22Rv1 (cell line): Measurements from ENCODE around the gene CARD10.

Experiments
- H3K27ac ChIP-seq: fragments of 450-650 bp; 2 replicates; pipeline ENCODE4 v1.5.1; 2017
- ZFX ChIP-seq: fragments of 450-650 bp; IDR thresholded peaks from 2 replicates; pipeline ENCODE4 v1.6.1; 2017; ENCODE audit warnings: antibody characterized with exemption, borderline replicate concordance
- TF ChIP-seq, protein P1 (sequence below): fragments of 450-650 bp; IDR thresholded peaks from 2 replicates; pipeline ENCODE4 v1.5.1; 2017; ENCODE audit warnings: mild to moderate bottlenecking

The CARD10 gene, protein sequence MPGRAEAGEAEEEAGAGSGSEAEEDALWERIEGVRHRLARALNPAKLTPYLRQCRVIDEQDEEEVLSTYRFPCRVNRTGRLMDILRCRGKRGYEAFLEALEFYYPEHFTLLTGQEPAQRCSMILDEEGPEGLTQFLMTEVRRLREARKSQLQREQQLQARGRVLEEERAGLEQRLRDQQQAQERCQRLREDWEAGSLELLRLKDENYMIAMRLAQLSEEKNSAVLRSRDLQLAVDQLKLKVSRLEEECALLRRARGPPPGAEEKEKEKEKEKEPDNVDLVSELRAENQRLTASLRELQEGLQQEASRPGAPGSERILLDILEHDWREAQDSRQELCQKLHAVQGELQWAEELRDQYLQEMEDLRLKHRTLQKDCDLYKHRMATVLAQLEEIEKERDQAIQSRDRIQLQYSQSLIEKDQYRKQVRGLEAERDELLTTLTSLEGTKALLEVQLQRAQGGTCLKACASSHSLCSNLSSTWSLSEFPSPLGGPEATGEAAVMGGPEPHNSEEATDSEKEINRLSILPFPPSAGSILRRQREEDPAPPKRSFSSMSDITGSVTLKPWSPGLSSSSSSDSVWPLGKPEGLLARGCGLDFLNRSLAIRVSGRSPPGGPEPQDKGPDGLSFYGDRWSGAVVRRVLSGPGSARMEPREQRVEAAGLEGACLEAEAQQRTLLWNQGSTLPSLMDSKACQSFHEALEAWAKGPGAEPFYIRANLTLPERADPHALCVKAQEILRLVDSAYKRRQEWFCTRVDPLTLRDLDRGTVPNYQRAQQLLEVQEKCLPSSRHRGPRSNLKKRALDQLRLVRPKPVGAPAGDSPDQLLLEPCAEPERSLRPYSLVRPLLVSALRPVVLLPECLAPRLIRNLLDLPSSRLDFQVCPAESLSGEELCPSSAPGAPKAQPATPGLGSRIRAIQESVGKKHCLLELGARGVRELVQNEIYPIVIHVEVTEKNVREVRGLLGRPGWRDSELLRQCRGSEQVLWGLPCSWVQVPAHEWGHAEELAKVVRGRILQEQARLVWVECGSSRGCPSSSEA

DNA sequence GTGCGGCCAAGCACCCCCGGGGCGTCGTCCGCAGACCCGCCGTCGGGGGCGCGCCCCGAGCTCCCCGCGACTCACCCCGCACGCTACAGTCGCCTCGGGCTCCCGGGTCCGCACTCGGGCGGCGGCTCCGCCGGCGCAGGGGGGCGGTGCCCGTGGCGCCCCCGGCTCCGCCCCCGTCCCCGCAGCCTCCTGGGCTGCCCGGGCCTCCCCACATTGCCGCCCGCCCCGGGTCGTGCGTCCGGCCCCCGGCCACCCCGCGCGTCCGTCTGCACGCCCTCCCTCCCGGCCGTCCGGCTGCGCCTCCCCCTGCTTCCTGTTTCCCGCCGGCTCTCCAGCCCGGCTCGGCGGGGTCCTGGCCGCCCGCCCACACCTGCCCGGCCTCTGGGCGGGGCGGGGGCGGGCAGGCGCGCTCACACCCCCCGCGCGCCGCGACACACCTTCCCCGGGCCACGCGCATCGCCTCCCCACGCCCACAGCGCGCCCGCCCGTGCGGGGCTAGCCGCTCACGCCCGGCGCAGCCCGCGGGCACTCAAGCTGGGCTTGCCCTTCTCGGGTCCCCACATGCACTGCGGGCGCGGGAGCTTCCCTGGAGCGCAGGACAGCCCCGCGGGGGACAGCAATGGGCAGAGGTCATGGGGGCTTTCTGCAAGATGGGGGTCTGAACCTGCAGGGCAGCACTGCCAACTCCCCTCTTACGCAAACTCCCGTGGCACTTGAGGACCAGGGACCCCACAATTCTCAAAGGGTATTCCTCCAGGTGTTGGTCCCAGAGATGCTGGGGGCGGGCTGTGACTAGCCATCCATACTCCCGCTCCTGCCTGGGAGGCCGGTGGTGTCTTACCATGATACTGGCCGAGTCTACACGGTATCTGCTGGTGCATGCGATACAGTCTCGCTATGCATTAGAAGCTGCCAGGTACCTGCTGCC is at the start of gene CARD10:
CARD10 (minus strand) TSS at position 148 of the 928 bp plus-strand sequence. CDS start 215 bp downstream, outside the sequence.
- peak within 1 kb of the TSS; percentile 67 for H3K27ac ChIP-seq
- no peak for TF ChIP-seq ZFX
- TF ChIP-seq, protein P1, sequence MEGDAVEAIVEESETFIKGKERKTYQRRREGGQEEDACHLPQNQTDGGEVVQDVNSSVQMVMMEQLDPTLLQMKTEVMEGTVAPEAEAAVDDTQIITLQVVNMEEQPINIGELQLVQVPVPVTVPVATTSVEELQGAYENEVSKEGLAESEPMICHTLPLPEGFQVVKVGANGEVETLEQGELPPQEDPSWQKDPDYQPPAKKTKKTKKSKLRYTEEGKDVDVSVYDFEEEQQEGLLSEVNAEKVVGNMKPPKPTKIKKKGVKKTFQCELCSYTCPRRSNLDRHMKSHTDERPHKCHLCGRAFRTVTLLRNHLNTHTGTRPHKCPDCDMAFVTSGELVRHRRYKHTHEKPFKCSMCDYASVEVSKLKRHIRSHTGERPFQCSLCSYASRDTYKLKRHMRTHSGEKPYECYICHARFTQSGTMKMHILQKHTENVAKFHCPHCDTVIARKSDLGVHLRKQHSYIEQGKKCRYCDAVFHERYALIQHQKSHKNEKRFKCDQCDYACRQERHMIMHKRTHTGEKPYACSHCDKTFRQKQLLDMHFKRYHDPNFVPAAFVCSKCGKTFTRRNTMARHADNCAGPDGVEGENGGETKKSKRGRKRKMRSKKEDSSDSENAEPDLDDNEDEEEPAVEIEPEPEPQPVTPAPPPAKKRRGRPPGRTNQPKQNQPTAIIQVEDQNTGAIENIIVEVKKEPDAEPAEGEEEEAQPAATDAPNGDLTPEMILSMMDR, result no peak

DNA sequence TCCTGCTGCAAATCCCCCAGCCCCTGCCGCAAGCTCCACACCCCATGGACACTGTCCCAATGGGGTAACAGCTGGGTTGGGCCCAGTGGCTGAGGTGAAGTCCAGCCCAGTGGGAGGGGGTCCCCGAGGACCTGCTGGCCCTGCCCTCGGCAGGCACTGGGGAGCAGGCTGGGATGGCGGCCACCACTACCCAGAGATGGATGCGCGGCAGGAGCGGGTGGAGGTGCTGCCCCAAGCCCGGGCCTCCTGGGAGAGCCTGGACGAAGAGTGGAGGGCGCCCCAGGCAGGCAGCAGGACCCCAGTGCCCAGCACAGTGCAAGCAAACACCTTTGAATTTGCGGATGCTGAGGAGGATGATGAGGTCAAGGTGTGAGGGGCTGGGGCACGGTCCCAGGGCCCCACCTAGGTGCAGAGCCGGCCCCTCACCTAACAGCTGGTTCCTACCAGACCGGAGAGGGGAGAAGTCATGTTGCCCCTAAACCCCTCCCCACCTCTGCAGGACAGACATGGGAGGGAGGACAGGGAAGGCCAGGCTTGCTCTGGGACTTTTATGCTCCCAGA is 49.3 kb upstream of the CARD10 start:
- peak overlapping the region; percentile 74 for H3K27ac ChIP-seq
- no peak for TF ChIP-seq ZFX
- TF ChIP-seq, protein P1, result no peak

DNA sequence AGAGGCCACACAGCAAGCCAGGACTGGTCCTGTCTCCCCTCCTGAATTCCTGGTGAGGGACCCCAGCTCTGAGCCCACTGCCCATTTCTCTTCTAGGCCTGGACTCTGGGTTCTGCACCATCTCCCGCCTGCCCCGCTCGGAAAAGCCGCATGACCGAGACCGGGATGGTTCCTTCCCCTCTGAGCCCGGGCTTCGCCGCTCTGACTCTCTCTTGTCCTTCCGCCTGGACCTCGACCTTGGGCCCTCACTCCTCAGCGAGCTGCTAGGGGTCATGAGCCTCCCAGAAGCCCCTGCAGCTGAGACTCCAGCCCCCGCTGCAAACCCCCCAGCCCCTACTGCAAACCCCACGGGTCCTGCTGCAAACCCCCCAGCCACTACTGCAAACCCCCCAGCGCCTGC is 48.8 kb upstream of the CARD10 start:
- H3K27ac ChIP-seq, result 0 out of 2 replicates have a peak overlapping the region, but pooled peaks have one; percentile 51
- no peak for TF ChIP-seq ZFX
- TF ChIP-seq, protein P1, result no peak

DNA sequence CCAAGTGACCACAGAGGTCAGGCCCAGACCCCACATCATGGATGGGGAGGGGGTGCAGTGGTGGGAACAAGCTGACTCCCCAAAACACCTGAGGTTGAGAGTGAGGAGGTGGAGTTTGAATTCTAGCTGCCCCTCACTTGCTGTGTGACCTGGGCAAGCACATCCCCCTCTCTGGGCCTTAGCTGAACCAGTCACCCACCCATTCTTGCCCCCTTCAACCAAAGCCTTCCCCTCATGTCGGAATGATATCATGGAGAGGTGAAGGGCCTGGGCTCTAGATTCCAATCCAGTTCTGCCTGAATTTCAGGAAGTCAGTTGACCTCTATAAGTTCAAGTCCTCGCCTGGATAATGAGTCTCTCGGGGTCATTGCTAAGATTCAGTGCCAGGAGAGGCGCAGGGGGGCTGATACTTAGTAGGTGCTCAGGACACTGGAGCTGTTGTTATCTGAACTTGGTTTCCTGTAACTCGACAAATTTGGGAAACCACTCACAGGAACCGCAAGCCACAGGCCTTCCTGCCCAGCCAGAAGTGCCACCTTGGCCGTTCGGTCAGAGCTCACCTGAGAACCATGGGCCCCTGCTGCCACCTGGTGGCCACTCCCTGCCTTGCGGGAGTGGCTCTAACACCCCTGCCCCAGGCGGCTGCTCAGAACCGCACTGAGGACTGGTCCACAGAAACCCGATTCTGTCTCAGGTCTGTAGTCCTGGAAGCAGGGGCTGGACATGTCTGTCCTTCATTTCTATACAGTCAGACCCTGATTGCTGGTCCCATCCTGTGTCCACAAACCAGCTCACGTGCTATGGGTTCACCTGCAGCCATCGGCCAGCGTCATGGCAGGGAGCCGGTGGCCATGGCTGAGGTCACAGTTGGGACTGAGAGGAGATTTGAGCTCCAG is 47.9 kb upstream of the CARD10 start:
- TF ChIP-seq ZFX, result no peak
- TF ChIP-seq, protein P1, result peak; percentile 94
- H3K27ac ChIP-seq, result peak overlapping the region; percentile 51

DNA sequence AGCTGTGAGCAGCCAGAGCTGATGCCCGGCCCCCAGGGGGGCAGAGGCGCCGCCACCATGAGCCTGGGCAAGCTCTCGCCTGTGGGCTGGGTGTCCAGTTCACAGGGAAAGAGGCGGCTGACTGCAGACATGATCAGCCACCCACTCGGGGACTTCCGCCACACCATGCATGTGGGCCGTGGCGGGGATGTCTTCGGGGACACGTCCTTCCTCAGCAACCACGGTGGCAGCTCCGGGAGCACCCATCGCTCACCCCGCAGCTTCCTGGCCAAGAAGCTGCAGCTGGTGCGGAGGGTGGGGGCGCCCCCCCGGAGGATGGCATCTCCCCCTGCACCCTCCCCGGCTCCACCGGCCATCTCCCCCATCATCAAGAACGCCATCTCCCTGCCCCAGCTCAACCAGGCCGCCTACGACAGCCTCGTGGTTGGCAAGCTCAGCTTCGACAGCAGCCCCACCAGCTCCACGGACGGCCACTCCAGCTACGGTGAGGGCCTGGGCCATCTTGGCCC is 47.2 kb upstream of the CARD10 start:
- peak overlapping the region; percentile 51 for H3K27ac ChIP-seq
- TF ChIP-seq, protein P1, result no peak
- TF ChIP-seq ZFX, result no peak
